Measurements from ENCODE around the gene ULK4.

DNA sequence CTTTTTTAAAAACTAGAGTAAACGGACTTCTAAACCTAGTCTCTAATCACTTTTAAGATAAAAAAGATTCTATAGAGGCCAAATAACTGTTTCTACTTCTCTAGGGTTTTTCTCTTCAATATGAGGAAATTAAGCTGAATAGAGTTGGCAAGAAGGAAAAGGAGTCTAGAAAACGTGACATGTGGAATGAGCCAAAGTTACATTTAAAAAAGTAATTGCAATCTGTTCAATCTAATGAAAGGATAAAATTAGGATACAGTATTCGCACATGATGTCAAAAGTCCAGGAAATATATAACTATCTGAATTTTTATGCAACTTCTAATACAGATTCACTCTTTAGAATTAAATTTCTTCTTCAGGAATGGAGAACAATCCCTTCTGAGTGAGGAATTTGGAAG is 300.1 kb downstream of the ULK4 start:
- TF ChIP-seq, protein P1, sequence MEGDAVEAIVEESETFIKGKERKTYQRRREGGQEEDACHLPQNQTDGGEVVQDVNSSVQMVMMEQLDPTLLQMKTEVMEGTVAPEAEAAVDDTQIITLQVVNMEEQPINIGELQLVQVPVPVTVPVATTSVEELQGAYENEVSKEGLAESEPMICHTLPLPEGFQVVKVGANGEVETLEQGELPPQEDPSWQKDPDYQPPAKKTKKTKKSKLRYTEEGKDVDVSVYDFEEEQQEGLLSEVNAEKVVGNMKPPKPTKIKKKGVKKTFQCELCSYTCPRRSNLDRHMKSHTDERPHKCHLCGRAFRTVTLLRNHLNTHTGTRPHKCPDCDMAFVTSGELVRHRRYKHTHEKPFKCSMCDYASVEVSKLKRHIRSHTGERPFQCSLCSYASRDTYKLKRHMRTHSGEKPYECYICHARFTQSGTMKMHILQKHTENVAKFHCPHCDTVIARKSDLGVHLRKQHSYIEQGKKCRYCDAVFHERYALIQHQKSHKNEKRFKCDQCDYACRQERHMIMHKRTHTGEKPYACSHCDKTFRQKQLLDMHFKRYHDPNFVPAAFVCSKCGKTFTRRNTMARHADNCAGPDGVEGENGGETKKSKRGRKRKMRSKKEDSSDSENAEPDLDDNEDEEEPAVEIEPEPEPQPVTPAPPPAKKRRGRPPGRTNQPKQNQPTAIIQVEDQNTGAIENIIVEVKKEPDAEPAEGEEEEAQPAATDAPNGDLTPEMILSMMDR (conservative IDR thresholded peaks at IDR 0.05; ENCODE audit: low read length), result no peak
- TF ChIP-seq EZH2phosphoT487 (IDR thresholded peaks at IDR 0.05; ENCODE audit: borderline replicate concordance), result no peak
